Mesodermal cell (in vitro differentiated cells): ENCODE results near the gene CEP126.

Source experiments
- H3K27ac ChIP-seq: 2 replicates; pipeline ENCODE4 v1.7.0; 2013; ENCODE audit warnings: mild to moderate bottlenecking, low read depth, low read length, moderate library complexity; ENCODE audit not compliant: severe bottlenecking
- H3K36me3 ChIP-seq: 2 replicates; pipeline ENCODE4 v1.7.1; 2013; ENCODE audit warnings: mild to moderate bottlenecking, low read length, moderate library complexity; ENCODE audit not compliant: control insufficient read depth, insufficient read depth
- H3K4me1 ChIP-seq: one replicate; pipeline ENCODE4 v1.7.1; 2013; ENCODE audit warnings: mild to moderate bottlenecking, low read length; ENCODE audit not compliant: insufficient read depth, control insufficient read depth, poor library complexity, severe bottlenecking
- H3K4me3 ChIP-seq: 2 replicates; pipeline ENCODE4 v1.7.0; 2013; ENCODE audit warnings: low read length, control low read depth, mild to moderate bottlenecking; ENCODE audit not compliant: insufficient read depth, poor library complexity, severe bottlenecking; ENCODE audit errors: extremely low read depth
- H3K9me3 ChIP-seq: 2 replicates; pipeline ENCODE4 v1.7.1; 2013; ENCODE audit warnings: mild to moderate bottlenecking, low read length, moderate library complexity; ENCODE audit not compliant: control insufficient read depth
- WGBS, 2 experiments: methylation state at CpG; one replicate each; pipeline ENCODE4 v1.1.5; 2013; ENCODE audit warnings: missing lambda C conversion rate in 2 of 2; ENCODE audit not compliant: insufficient coverage in 2 of 2; 5-methylcytosine and 5-hydroxymethylcytosine counted together

CEP126 gene

GRCh38 chr11:101907815-101908214, 7.0 kb upstream of the CEP126 start:
- WGBS, 2 experiments, result 89 to 100% methylated on average over 1 of the region's 1 CpG
- peaks cover 7% of the 10 kb centered on the region for H3K4me1 ChIP-seq
- no peak overlapping the region for H3K27ac ChIP-seq
- no peak overlapping the region for H3K4me3 ChIP-seq
- no peaks in the 10 kb centered on the region for H3K9me3 ChIP-seq
- H3K36me3 ChIP-seq, result no peaks in the 10 kb centered on the region

GRCh38 chr11:101909087-101909486, 5.7 kb upstream of the CEP126 start:
- Histone ChIP-seq H3K4me3 (no peak overlapping the region), H3K9me3 (no peaks in the 10 kb centered on the region), H3K36me3 (no peaks in the 10 kb centered on the region), H3K4me1 (peaks cover 19% of the 10 kb centered on the region), H3K27ac (no peak overlapping the region)
- WGBS, 2 experiments, result no CpG with 5 or more reads among the region's 2 CpGs

- Histone ChIP-seq H3K27ac (peak overlapping the region; percentile 98), H3K4me3 (no peak overlapping the region), H3K4me1 (peaks cover 27% of the 10 kb centered on the region), H3K36me3 (no peaks in the 10 kb centered on the region), H3K9me3 (no peaks in the 10 kb centered on the region)
- 36 to 65% methylated on average over 1 to 2 of the region's 3 CpGs for WGBS, 2 experiments
Measured at GRCh38 chr11:101912823-101913284, 2.0 kb upstream of the CEP126 start.

GRCh38 chr11:101913656-101914055, 1.2 kb upstream of the CEP126 start:
- 94 to 97% methylated on average over 3 to 4 of the region's 5 CpGs for WGBS, 2 experiments
- Histone ChIP-seq H3K27ac (peak overlapping the region; percentile 98), H3K4me1 (peaks cover 27% of the 10 kb centered on the region), H3K36me3 (no peaks in the 10 kb centered on the region), H3K9me3 (no peaks in the 10 kb centered on the region), H3K4me3 (peak overlapping the region; percentile 59)

GRCh38 chr11:101914341-101914737, 471 bp upstream of the CEP126 start:
- Histone ChIP-seq H3K4me1 (peaks cover 27% of the 10 kb centered on the region), H3K4me3 (peak overlapping the region; percentile 59), H3K27ac (peak overlapping the region; percentile 98), H3K36me3 (no peaks in the 10 kb centered on the region), H3K9me3 (no peaks in the 10 kb centered on the region)
- 36 to 41% methylated on average over 2 to 3 of the region's 6 CpGs for WGBS, 2 experiments

GRCh38 chr11:101915791-101916291, 1.0 kb downstream of the CEP126 start:
- Histone ChIP-seq H3K4me1 (peaks cover 27% of the 10 kb centered on the region), H3K36me3 (no peaks in the 10 kb centered on the region), H3K27ac (peak overlapping the region; percentile 98), H3K4me3 (peak overlapping the region; percentile 59), H3K9me3 (no peaks in the 10 kb centered on the region)
- 48 to 61% methylated on average over 3 to 4 of the region's 4 CpGs for WGBS, 2 experiments

GRCh38 chr11:101916422-101916821, 1.6 kb downstream of the CEP126 start, which contains the start of gene ANGPTL5:
Gene ANGPTL5 (minus strand): TSS chr11:101916522. CDS start chr11:101907909, 8,613 bp downstream.
- H3K9me3 ChIP-seq, result no peaks in the 10 kb centered on the region
- H3K4me3 ChIP-seq, result peak within 1 kb of the TSS; percentile 59
- H3K4me1 ChIP-seq, result peaks cover 27% of the 10 kb centered on the region
- H3K27ac ChIP-seq, result peak within 1 kb of the TSS; percentile 98
- no peaks in the 10 kb centered on the region for H3K36me3 ChIP-seq
- WGBS, 2 experiments, result 86 to 89% methylated on average over 1 of the region's 2 CpGs

- Histone ChIP-seq H3K4me3 (no peak overlapping the region), H3K9me3 (no peaks in the 10 kb centered on the region)
Measured at GRCh38 chr11:101917226-101917625, 2.4 kb downstream of the CEP126 start.

GRCh38 chr11:101920992-101921391, 6.2 kb downstream of the CEP126 start:
- Histone ChIP-seq H3K9me3 (no peaks in the 10 kb centered on the region), H3K4me3 (no peak overlapping the region), H3K27ac (no peak overlapping the region), H3K4me1 (peaks cover 4% of the 10 kb centered on the region), H3K36me3 (no peaks in the 10 kb centered on the region)
- no CpG with 5 or more reads among the region's 1 CpG for WGBS, 2 experiments

More at GRCh38 chr11:101917226-101917625, 2.4 kb downstream of the CEP126 start:
- H3K27ac ChIP-seq, result no peak overlapping the region
- peaks cover 26% of the 10 kb centered on the region for H3K4me1 ChIP-seq
- H3K36me3 ChIP-seq, result no peaks in the 10 kb centered on the region

GRCh38 chr11:101923554-101923953, 8.7 kb downstream of the CEP126 start:
- Histone ChIP-seq H3K9me3 (no peaks in the 10 kb centered on the region), H3K27ac (no peak overlapping the region), H3K4me1 (no peaks in the 10 kb centered on the region), H3K4me3 (no peak overlapping the region), H3K36me3 (no peaks in the 10 kb centered on the region)
- 100% methylated on average over 2 of the region's 2 CpGs for WGBS, 2 experiments

GRCh38 chr11:101929294-101929915, 14.6 kb downstream of the CEP126 start:
- H3K4me1 ChIP-seq, result no peaks in the 10 kb centered on the region
- no peaks in the 10 kb centered on the region for H3K36me3 ChIP-seq
- WGBS, 2 experiments, result no CpG with 5 or more reads among the region's 5 CpGs
- no peak overlapping the region for H3K4me3 ChIP-seq
- H3K9me3 ChIP-seq, result no peaks in the 10 kb centered on the region
- no peak overlapping the region for H3K27ac ChIP-seq
